Activated T-helper 1 cell treated with anti-CD3 and anti-CD28 coated beads, Interleukin-2, amount 50 U/mL, for 16 hours (primary cell): ENCODE results near the gene KCNJ10.

Experiments used
- DNase-seq, 2 donors: peaks; one replicate each; pipeline ENCODE4 v3.0.0-alpha.2; 2020; ENCODE audit warnings: low read depth in 1 of 2, low spot score in 1 of 2

Gene KCNJ10

GRCh38 chr1:160084771-160085321, 14.9 kb upstream of the KCNJ10 start:
- no peak for DNase-seq

- DNase-seq: peak; percentile 60 to 67
Observed at GRCh38 chr1:160083968-160084770, 14.2 kb upstream of the KCNJ10 start.

- no peak for DNase-seq
Observed at GRCh38 chr1:160082926-160083325, 13.0 kb upstream of the KCNJ10 start.

GRCh38 chr1:160082487-160082886, 12.5 kb upstream of the KCNJ10 start:
- no peak for DNase-seq

GRCh38 chr1:160081261-160081936, 11.4 kb upstream of the KCNJ10 start, which contains the start of gene KCNJ9:
KCNJ9 (plus strand) TSS chr1:160081538; CDS start chr1:160084031, 2,493 bp downstream.
- DNase-seq: no peak

- DNase-seq: no peak
Observed at GRCh38 chr1:160080381-160081100, 10.6 kb upstream of the KCNJ10 start.

GRCh38 chr1:160079448-160079847, 9.5 kb upstream of the KCNJ10 start:
- no peak for DNase-seq

- no peak for DNase-seq
Observed at GRCh38 chr1:160078512-160079195, 8.7 kb upstream of the KCNJ10 start.

- no peak for DNase-seq
Observed at GRCh38 chr1:160077486-160077885, 7.5 kb upstream of the KCNJ10 start.

GRCh38 chr1:160076295-160076694, 6.3 kb upstream of the KCNJ10 start:
- DNase-seq: no peak

GRCh38 chr1:160075836-160076235, 5.9 kb upstream of the KCNJ10 start:
- DNase-seq: no peak

GRCh38 chr1:160074865-160075264, 4.9 kb upstream of the KCNJ10 start:
- no peak for DNase-seq

GRCh38 chr1:160071289-160071688, 1.3 kb upstream of the KCNJ10 start:
- DNase-seq: no peak

GRCh38 chr1:160070243-160071163, 543 bp upstream of the KCNJ10 start:
- peak; percentile 39 to 45 for DNase-seq

GRCh38 chr1:160068225-160068624, 1.7 kb downstream of the KCNJ10 start:
- DNase-seq: no peak

- DNase-seq: no peak
Observed at GRCh38 chr1:160066829-160067745, 2.9 kb downstream of the KCNJ10 start.

GRCh38 chr1:160064746-160065145, 5.2 kb downstream of the KCNJ10 start:
- no peak for DNase-seq

- DNase-seq: no peak
Observed at GRCh38 chr1:160064164-160064563, 5.8 kb downstream of the KCNJ10 start.

- DNase-seq: no peak
Observed at GRCh38 chr1:160063176-160063575, 6.8 kb downstream of the KCNJ10 start.
